Caco-2 (cell line): ENCODE measurements around the gene SLC22A7. TPM values are rescaled to one million over a fixed set of nuclear protein-coding genes. Genes with fewer than 3 reads are reported as not detected.
"Not testable (repeated sequence)": the region's sequence is repeated elsewhere in the genome, so short reads cannot be mapped to it uniquely, and the experiment has no call there.

Experiments used
- BruUV-seq: library from RNA; stranded (reverse); fragments of 400-500 nt; replicated peaks from 2 replicates; lab custom pipeline; 2021; lab: Mats Ljungman, UMichigan
- CTCF ChIA-PET: fragments of 300-600 bp; sonication (Branson Sonifier 250); formaldehyde crosslinking; loops from one replicate; lab custom pipeline; 2022; ENCODE audit warnings: antibody characterized with exemption; lab: Charles Lee
- POLR2A ChIA-PET: fragments of 300-600 bp; sonication (Branson Sonifier 250); formaldehyde crosslinking; loops from one replicate; lab custom pipeline; 2022; ENCODE audit warnings: antibody characterized with exemption; lab: Charles Lee
- DNase-seq, 2 experiments: peaks; one replicate each; pipeline versions ENCODE4 v3.0.0 to v3.0.0-alpha.2; 2020 to 2022
- H3K27me3 ChIP-seq: replicated peaks from 2 replicates; pipeline ENCODE4 v1.6.0; 2011; ENCODE audit warnings: low read length; ENCODE audit not compliant: control insufficient read depth, insufficient read depth
- H3K36me3 ChIP-seq: 2 replicates; pipeline ENCODE4 v1.5.1; 2011; ENCODE audit warnings: low read length; ENCODE audit not compliant: control insufficient read depth, insufficient read depth
- H3K4me1 ChIP-seq: fragments of 250-450 bp; sonication (Bioruptor Pico); 2 replicates; pipeline ENCODE4 v1.5.1; 2020; ENCODE audit warnings: mild to moderate bottlenecking
- H3K4me3 ChIP-seq: 2 replicates; pipeline ENCODE4 v1.5.1; 2011; ENCODE audit warnings: low read depth, mild to moderate bottlenecking, control low read depth, low read length
- H3K9me3 ChIP-seq: fragments of 250-450 bp; sonication (Bioruptor Pico); 2 replicates; pipeline ENCODE4 v1.5.1; 2020; ENCODE audit warnings: mild to moderate bottlenecking, moderate library complexity
- H3K27ac Mint-ChIP-seq: one replicate; pipeline ENCODE4 v1.8.0; 2022; ENCODE audit warnings: mixed read lengths; ENCODE audit not compliant: unreplicated experiment
- H3K27me3 Mint-ChIP-seq: one replicate; pipeline ENCODE4 v1.8.0; 2022; ENCODE audit warnings: mixed read lengths; ENCODE audit not compliant: insufficient read depth, unreplicated experiment
- H3K36me3 Mint-ChIP-seq: one replicate; pipeline ENCODE4 v1.8.0; 2022; ENCODE audit warnings: mild to moderate bottlenecking, mixed read lengths; ENCODE audit not compliant: insufficient read depth, unreplicated experiment
- H3K4me1 Mint-ChIP-seq: one replicate; pipeline ENCODE4 v1.8.0; 2022; ENCODE audit warnings: low read depth, mixed read lengths; ENCODE audit not compliant: unreplicated experiment
- H3K4me3 Mint-ChIP-seq: one replicate; pipeline ENCODE4 v1.8.0; 2022; ENCODE audit warnings: mild to moderate bottlenecking, moderate library complexity, mixed read lengths; ENCODE audit not compliant: unreplicated experiment
- H3K9me3 Mint-ChIP-seq: one replicate; pipeline ENCODE4 v1.8.0; 2022; ENCODE audit warnings: mixed read lengths; ENCODE audit not compliant: unreplicated experiment
- intact Hi-C: fragments of 100-400 bp; cut with micrococcal nuclease; formaldehyde crosslinking; loops from one replicate; pipeline ENCODE4 v1.10.0; 2022; ENCODE audit not compliant: unreplicated experiment
- total RNA-seq: library from RNA; stranded (reverse); gene quantifications from 2 replicates; pipeline ENCODE4 v1.2.3, GENCODE V29; 2022
- TF ChIP-seq, protein P1 (sequence below), 2 experiments: fragments of 200-600 bp in 1 of 2; IDR thresholded peaks; 1 replicate in 1 of 2; 2 replicates in 1 of 2; pipeline versions ENCODE4 v1.5.1 to v1.8.0; 2011 to 2022; ENCODE audit warnings: antibody characterized with exemption in 1 of 2, control low read depth in 1 of 2, inconsistent platforms in 1 of 2, low read depth in 1 of 2, low read length in 1 of 2, mild to moderate bottlenecking in 1 of 2, moderate library complexity in 1 of 2; ENCODE audit not compliant: insufficient read depth in 1 of 2, severe bottlenecking in 1 of 2, unreplicated experiment in 1 of 2

SLC22A7 gene
- total RNA-seq, 1 experiment from 2014 or later = not detected

DNA sequence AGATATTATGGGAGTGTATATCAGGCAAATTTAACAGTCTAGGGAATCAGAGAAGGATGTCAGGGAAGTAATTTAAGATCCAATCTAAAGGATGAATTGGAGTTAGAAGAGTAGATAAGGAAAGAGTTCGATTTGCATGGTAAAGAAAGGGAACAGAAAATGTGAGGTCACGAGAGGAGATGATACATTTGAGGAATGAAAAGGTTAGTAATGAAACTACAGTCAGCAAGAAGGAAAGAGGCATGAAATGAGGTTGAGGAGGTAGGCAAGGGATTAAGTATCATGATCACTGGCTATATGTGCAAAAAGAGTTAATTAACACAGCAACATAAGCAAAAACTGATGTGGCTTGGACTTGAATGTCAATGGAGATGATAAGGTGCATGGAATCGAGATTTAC, 49.0 kb downstream of the SLC22A7 start:
- no peaks in the 10 kb centered on the region for H3K27me3 ChIP-seq
- Mint-ChIP-seq H3K36me3 (peaks cover 14% of the 10 kb centered on the region), H3K4me1 (no peaks in the 10 kb centered on the region), H3K27ac (no peak overlapping the region), H3K27me3 (no peaks in the 10 kb centered on the region), H3K9me3 (no peaks in the 10 kb centered on the region), H3K4me3 (no peak overlapping the region)
- CTCF ChIA-PET = no interaction called here
- H3K36me3 ChIP-seq = no peaks in the 10 kb centered on the region; the same call in 1 of the 2 replicates
- no peak for DNase-seq
- intact Hi-C loops = no loop called here
- no peaks in the 10 kb centered on the region for H3K9me3 ChIP-seq
- no peak overlapping the region for H3K4me3 ChIP-seq
- H3K4me1 ChIP-seq = no peaks in the 10 kb centered on the region
- POLR2A ChIA-PET = no interaction called here
- TF ChIP-seq, protein P1, sequence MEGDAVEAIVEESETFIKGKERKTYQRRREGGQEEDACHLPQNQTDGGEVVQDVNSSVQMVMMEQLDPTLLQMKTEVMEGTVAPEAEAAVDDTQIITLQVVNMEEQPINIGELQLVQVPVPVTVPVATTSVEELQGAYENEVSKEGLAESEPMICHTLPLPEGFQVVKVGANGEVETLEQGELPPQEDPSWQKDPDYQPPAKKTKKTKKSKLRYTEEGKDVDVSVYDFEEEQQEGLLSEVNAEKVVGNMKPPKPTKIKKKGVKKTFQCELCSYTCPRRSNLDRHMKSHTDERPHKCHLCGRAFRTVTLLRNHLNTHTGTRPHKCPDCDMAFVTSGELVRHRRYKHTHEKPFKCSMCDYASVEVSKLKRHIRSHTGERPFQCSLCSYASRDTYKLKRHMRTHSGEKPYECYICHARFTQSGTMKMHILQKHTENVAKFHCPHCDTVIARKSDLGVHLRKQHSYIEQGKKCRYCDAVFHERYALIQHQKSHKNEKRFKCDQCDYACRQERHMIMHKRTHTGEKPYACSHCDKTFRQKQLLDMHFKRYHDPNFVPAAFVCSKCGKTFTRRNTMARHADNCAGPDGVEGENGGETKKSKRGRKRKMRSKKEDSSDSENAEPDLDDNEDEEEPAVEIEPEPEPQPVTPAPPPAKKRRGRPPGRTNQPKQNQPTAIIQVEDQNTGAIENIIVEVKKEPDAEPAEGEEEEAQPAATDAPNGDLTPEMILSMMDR (IDR thresholded peaks at IDR 0.05; ENCODE audit: insufficient read depth in 1 of 2, low read depth in 1 of 2, low read length in 1 of 2, severe bottlenecking in 1 of 2, unreplicated experiment in 1 of 2) = no peak
- no TSS peak for BruUV-seq

DNA sequence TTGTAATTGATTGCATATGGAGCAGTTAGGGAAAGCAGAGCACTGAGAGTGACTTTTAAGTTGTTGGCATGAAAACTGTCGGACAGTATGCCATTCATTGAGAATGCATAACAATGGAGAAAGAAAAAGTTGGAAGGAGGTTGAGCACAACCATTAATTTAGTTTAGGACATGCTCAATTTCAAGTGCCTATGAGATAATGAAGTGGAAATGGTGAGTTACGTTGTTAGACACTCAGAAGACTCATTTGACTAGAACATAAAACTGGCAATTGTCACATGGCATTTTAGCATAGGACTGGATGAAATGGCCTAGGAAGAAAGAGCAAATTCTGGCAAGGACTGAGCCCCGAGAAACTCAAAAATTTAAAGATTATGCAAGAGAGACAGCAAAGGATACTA, 49.4 kb downstream of the SLC22A7 start:
- no peaks in the 10 kb centered on the region for H3K9me3 Mint-ChIP-seq
- no peak overlapping the region for H3K27ac Mint-ChIP-seq
- no peak overlapping the region for H3K4me3 ChIP-seq
- no peaks in the 10 kb centered on the region for H3K4me1 ChIP-seq
- peaks cover 15% of the 10 kb centered on the region for H3K36me3 Mint-ChIP-seq
- H3K27me3 ChIP-seq = no peaks in the 10 kb centered on the region
- H3K4me1 Mint-ChIP-seq = no peaks in the 10 kb centered on the region
- DNase-seq = no peak
- CTCF ChIA-PET = no interaction called here
- TF ChIP-seq, protein P1 (IDR thresholded peaks at IDR 0.05; ENCODE audit: insufficient read depth in 1 of 2, low read depth in 1 of 2, low read length in 1 of 2, severe bottlenecking in 1 of 2, unreplicated experiment in 1 of 2) = no peak
- no peak overlapping the region for H3K4me3 Mint-ChIP-seq
- H3K27me3 Mint-ChIP-seq = no peaks in the 10 kb centered on the region
- no TSS peak for BruUV-seq
- POLR2A ChIA-PET = no interaction called here
- intact Hi-C loops = no loop called here
- no peaks in the 10 kb centered on the region for H3K9me3 ChIP-seq
- H3K36me3 ChIP-seq = no peaks in the 10 kb centered on the region; the same call in 1 of the 2 replicates

DNA sequence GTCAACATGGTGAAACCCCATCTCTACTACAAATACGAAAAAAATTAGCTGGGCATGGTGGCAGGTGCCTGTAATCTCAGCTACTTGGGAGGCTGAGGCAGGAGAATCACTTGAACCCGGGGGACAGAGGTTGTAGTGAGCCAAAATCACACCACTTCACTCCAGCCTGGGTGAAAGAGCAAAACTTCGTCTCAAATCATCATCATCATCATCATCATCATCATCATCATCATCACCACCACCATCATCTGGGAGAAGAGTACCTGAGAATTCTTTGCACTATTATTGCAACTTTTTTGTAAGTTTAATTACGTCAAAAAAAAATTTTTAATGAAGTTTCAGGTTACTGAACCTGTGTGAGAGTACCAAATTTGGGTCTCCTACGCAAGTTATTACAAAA, 53.9 kb downstream of the SLC22A7 start:
- H3K27me3 ChIP-seq, H3K4me1 Mint-ChIP-seq, H3K9me3 Mint-ChIP-seq, intact Hi-C loops, POLR2A ChIA-PET, H3K36me3 ChIP-seq, H3K4me3 ChIP-seq, H3K4me1 ChIP-seq, H3K9me3 ChIP-seq, H3K27me3 Mint-ChIP-seq, DNase-seq, H3K27ac Mint-ChIP-seq, CTCF ChIA-PET, BruUV-seq, H3K4me3 Mint-ChIP-seq: not testable (repeated sequence)
- peaks cover 25% of the 10 kb centered on the region for H3K36me3 Mint-ChIP-seq

Other genes starting within 250 kb of the SLC22A7 start
- 25.3 and 26.7 TPM in 2 replicates for gene CUL7, start 244.4 kb upstream of the SLC22A7 start, total RNA-seq
- gene MRPL2, start 238.8 kb upstream of the SLC22A7 start, total RNA-seq = 123 and 124 TPM in 2 replicates
- gene KLC4, start 238.6 kb upstream of the SLC22A7 start, total RNA-seq = 47.7 and 52.7 TPM in 2 replicates
- 175 and 180 TPM in 2 replicates for gene PTK7, start 221.9 kb upstream of the SLC22A7 start, total RNA-seq
- 31.3 and 32.1 TPM in 2 replicates for gene SRF, start 127.0 kb upstream of the SLC22A7 start, total RNA-seq
- gene CUL9, start 116.1 kb upstream of the SLC22A7 start, total RNA-seq = 16.7 and 16.8 TPM in 2 replicates
- gene DNPH1, start 68.8 kb upstream of the SLC22A7 start, total RNA-seq = 56.1 and 62.6 TPM in 2 replicates
- gene TTBK1, start 54.8 kb upstream of the SLC22A7 start, total RNA-seq = 0.51 and 0.61 TPM in 2 replicates
- not detected in 2 replicates for gene CRIP3, start 10.6 kb downstream of the SLC22A7 start, total RNA-seq
- 11.2 and 11.7 TPM in 2 replicates for gene ZNF318, start 71.4 kb downstream of the SLC22A7 start, total RNA-seq
- 40.1 and 45.1 TPM in 2 replicates for gene ABCC10, start 129.3 kb downstream of the SLC22A7 start, total RNA-seq
- gene DLK2, start 157.3 kb downstream of the SLC22A7 start, total RNA-seq = 0.75 and 1.2 TPM in 2 replicates
- gene TJAP1, start 179.3 kb downstream of the SLC22A7 start, total RNA-seq = 34.0 and 39.4 TPM in 2 replicates
- 0.14 and 0.19 TPM in 2 replicates for gene LRRC73, start 212.1 kb downstream of the SLC22A7 start, total RNA-seq
- 83.3 and 99.8 TPM in 2 replicates for gene YIPF3, start 218.7 kb downstream of the SLC22A7 start, total RNA-seq
- 43.7 and 45.1 TPM in 2 replicates for gene POLR1C, start 218.8 kb downstream of the SLC22A7 start, total RNA-seq